HG03439 (cell line): ENCODE measurements around the gene PDE6D.

ENCODE experiments used
- ATAC-seq: cut with Tn5 transposase; IDR thresholded peaks from one replicate; pipeline ENCODE4 v1.9.1; 2021; ENCODE audit warnings: mild to moderate bottlenecking, moderate library complexity; ENCODE audit not compliant: unreplicated experiment

PDE6D gene

GRCh38 chr2:231780909-231781797, at the start of gene PDE6D:
PDE6D (minus strand) TSS chr2:231781282; CDS start chr2:231781114, 168 bp downstream.
- ATAC-seq: peak; percentile 85

- no peak for ATAC-seq
Observed at GRCh38 chr2:231821908-231822307, 40.8 kb upstream of the PDE6D start.

- no peak for ATAC-seq
Observed at GRCh38 chr2:231820786-231821303, 39.8 kb upstream of the PDE6D start.

GRCh38 chr2:231819447-231820042, 38.5 kb upstream of the PDE6D start:
- ATAC-seq: no peak

- ATAC-seq: no peak
Observed at GRCh38 chr2:231816327-231817026, 35.4 kb upstream of the PDE6D start.

- ATAC-seq: no peak
Observed at GRCh38 chr2:231810905-231811304, 29.8 kb upstream of the PDE6D start.

GRCh38 chr2:231807020-231807419, 25.9 kb upstream of the PDE6D start:
- no peak for ATAC-seq

- ATAC-seq: no peak
Observed at GRCh38 chr2:231803501-231804138, 22.5 kb upstream of the PDE6D start.

GRCh38 chr2:231800493-231801091, 19.5 kb upstream of the PDE6D start:
- no peak for ATAC-seq

GRCh38 chr2:231795525-231796327, 14.6 kb upstream of the PDE6D start:
- no peak for ATAC-seq

- ATAC-seq: no peak
Observed at GRCh38 chr2:231794383-231794782, 13.3 kb upstream of the PDE6D start.

GRCh38 chr2:231791107-231791506, 10.0 kb upstream of the PDE6D start:
- ATAC-seq: no peak

GRCh38 chr2:231786917-231787292, 5.8 kb upstream of the PDE6D start:
- no peak for ATAC-seq

GRCh38 chr2:231786177-231786916, 5.3 kb upstream of the PDE6D start, which contains the start of gene COPS7B:
COPS7B (plus strand) TSS chr2:231786445; CDS start chr2:231788571, 2,126 bp downstream.
- peak; percentile 57 for ATAC-seq

- peak; percentile 7 for ATAC-seq
Observed at GRCh38 chr2:231785822-231786176, 4.7 kb upstream of the PDE6D start.

- ATAC-seq: no peak
Observed at GRCh38 chr2:231785413-231785812, 4.3 kb upstream of the PDE6D start.

- ATAC-seq: no peak
Observed at GRCh38 chr2:231781798-231782726, 980 bp upstream of the PDE6D start.
